Femur (tissue), 1 donor: ENCODE data around the gene GPNMB.
"Not testable (repeated sequence)": the region's sequence is repeated elsewhere in the genome, so short reads cannot be mapped to it uniquely, and the experiment has no call there.

Experiments
- DNase-seq: peaks from one replicate; pipeline ENCODE4 v3.0.0-alpha.2; 2017

GPNMB gene

GRCh38 chr7:23246555-23246954 lies at the start of gene GPNMB:
Gene GPNMB (plus strand): TSS chr7:23246775. CDS start chr7:23246858, 83 bp downstream.
- peak; percentile 55 for DNase-seq

- not testable (repeated sequence) for DNase-seq
Measured at GRCh38 chr7:23197745-23198144, 48.8 kb upstream of the GPNMB start.

GRCh38 chr7:23200331-23200730 lies 46.2 kb upstream of the GPNMB start:
- DNase-seq: no peak

GRCh38 chr7:23204241-23204640 lies 42.3 kb upstream of the GPNMB start:
- DNase-seq: no peak

- no peak for DNase-seq
Measured at GRCh38 chr7:23205577-23205908, 41.0 kb upstream of the GPNMB start.

DNA sequence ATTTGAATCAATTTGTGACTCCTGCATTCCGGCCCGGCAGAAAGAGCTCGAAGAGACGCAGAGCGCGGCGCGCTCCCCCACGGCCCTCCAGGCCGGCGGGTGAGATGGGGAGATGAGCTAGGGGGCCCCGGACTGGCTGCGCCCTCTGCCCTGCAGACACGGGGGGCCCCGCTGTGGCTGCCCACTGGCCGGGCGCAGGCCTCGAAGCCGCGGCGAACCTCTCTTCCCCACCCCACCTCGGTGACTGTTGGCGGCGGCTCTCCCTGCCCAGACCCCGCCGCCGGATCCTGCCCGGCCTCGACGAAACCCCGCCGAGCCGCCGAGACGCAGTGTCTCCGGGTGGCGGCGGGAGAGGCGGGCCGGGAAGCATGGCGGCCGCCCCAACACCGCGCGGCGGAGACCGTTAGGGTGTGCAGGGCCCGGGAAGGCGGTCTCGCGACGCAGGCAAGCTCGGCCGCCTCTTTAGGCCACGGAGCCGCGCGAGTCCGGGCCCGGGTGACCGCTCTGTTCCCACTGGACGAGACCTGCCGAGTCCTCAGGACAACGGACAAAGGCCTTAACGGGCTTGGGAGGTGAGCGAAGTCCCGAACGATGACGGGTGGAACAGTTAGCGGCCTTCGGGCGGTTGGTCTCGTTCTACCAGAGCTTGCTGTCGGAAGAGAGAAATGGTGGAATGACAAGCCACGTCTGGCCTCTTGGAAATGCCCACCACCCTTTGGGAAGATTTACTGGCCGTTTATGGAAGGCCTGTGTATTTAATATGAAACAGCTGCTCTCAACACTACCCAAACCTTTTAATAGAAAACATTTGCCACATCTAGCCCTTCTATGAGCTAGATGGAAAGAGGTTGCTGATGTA lies 40.4 kb upstream of the GPNMB start:
- peak; percentile 56 for DNase-seq

DNA sequence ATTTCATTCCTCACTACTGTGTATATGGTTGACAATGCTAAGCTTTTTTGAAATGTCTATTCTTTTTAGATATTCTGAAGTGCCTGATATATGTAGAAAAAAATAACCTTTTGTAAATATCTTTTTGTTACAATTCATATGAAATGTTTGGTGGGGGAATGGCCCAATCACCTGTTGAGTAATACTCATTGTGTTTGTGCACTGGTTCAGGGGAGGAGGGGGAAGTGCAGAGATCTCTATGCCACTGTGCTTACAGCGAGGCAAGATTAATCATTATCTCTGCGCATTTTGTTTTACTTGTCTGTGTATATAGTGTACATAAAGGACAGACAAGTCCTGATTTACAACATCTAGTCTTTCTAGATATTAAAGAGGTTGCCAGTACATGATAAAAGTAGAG lies 39.6 kb upstream of the GPNMB start:
- no peak for DNase-seq

- DNase-seq: no peak
Measured at GRCh38 chr7:23207884-23208283, 38.7 kb upstream of the GPNMB start.

DNA sequence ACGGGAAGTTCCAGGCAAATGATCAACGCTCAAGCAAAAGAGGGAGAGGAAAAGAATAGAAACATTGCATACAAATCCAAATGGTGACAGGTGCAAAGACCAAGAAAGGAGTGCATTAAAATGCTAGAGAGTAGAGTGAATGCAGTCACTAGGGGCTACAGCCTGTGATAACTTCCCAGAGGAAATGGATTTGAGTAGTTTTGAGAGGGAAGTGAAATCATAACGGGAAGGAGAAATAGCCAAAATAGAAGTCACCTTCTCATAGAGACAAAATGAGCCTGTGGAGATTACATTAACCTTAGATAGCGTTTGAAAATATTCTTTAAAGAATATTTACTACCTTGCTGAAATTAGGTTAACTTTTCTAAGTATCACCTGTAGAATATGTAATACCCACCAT lies 38.3 kb upstream of the GPNMB start:
- no peak for DNase-seq

- no peak for DNase-seq
Measured at GRCh38 chr7:23210506-23210905, 36.1 kb upstream of the GPNMB start.

- no peak for DNase-seq
Measured at GRCh38 chr7:23211589-23211988, 35.0 kb upstream of the GPNMB start.

GRCh38 chr7:23212395-23212794 lies 34.2 kb upstream of the GPNMB start:
- no peak for DNase-seq

DNA sequence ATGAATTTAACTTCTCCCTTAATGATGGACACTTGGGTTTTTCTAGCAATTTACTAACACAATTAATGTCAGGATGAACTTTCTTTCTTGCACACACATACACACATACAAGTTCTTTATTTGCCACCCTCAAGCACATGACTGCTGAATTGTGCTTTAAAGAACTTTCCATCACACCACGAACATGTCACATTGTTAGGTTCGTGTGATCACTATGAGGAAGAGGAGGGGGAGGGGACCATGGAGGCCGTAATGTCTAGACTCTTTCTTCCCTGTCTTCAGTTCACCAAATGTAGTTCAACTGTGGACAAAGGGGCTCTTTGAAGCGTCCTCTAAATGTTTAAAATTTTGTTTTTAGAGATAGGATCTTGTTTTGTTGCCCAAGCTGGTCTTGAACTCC lies 33.7 kb upstream of the GPNMB start:
- no peak for DNase-seq

DNA sequence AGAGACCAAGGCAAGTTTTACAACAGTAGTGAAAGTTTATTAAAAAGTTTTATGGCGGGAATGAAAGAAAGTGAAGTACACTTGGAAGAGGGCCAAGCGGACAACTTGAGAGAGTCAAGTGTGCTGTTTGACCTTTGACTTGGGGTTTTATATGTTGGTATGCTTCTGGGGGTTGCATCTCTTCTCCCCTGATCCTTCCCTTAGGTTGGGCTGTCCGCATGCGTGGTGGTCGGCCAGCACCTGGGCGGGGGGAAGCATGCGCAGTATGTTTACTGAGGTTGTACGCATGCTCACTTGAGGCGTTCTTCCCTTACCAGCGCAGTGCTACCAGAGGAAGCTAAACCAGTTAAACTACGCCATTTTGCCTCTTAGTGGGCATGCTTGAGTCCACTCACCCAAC lies 32.8 kb upstream of the GPNMB start:
- no peak for DNase-seq

DNA sequence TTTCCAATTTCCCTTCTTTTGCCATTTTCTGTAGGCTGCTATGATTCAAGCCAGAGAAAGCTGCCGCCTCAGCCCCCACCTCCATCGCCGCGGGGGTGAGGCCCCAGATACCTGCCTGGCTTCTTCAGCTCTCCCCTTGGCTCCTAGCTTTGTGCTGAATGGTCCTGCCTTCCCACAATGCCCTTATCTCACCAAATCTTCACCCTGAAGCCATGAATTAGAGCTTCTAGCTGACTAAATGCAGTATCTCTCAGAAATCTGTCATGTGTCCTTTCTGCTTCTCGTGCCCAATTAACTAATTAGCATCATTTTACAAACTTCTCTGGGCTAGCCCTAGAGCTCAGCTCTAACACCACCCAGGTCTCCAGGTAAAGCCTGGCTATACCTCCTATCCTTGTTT lies 32.2 kb upstream of the GPNMB start:
- no peak for DNase-seq

GRCh38 chr7:23214938-23215337 lies 31.6 kb upstream of the GPNMB start:
- DNase-seq: no peak

GRCh38 chr7:23216021-23216420 lies 30.6 kb upstream of the GPNMB start:
- no peak for DNase-seq

DNA sequence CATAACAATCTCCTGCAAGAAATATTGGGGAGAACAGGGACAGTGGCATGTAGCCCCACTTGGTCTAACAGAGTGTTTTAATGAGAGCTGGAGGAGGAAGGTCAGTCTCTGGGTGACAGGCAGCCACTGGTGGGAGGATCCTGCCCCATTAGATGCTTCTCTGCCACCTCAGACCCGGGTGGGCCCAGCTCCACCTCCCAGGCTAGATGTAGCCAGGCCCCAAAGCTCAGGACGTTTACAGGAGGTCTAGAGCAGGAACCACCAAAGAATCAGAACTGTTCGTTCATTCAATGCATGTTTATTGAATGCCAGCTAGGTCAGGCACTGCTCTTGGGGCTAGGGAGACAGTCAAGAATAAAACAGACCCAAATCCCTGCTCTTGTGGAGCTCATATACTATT lies 28.4 kb upstream of the GPNMB start:
- DNase-seq: no peak

DNA sequence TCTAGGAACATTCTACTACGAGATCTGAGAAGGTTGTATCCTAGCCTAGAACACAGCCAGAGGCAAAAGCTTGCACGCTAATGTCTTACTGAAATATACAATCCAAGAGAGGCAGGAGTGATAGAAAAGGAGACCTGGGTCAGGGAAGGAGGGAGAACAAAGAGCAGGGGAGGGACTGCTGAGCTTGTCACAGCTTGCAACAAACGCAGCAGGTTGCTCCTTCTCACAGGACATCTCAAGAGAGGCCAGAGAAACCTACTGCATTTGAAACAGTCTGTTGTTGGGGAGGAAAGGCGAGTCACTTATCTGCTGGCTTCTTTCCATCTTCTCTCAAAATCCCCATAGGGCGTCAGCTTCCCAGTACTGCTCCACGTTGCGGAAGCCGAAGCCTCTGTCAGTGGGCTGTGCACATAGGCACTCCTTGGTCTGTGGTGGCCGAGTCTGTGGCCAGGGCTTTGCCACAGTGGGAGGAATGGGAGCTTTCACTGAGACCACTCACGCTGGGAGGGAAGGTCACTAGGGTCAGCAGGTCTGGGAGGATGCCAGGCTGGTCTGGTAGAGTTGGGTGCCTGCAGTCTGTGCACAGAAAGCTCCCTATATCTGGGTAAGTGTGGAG lies 25.8 kb upstream of the GPNMB start:
- no peak for DNase-seq

DNA sequence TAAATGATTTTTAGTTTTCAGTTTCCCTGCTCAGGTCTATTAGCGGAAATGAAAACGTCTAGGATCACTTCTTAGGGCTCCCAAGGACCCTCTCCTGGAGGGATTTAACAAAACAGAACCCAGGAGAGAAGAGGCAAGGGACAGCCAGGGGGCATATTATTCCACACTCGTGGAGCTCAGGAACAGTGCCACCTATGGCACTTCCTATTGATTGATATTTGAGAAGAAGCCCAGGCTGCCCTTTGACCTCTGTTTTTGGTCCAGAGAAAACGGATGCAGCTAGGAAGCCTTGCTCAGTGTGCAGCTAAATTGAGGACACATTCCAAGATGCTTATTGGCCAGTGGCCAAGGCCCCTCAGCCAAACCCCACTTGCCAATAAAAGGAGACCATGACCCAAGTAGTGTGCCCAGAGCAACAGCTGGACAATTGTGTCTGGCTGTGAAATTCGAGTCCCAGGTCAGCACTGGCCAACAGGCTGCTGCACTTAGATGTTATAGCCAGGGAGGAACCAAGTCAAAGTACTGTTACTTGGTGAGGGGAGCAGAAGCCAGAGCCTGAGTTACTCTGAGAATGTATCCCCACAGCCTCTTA lies 24.0 kb upstream of the GPNMB start:
- DNase-seq: peak; percentile 49

DNA sequence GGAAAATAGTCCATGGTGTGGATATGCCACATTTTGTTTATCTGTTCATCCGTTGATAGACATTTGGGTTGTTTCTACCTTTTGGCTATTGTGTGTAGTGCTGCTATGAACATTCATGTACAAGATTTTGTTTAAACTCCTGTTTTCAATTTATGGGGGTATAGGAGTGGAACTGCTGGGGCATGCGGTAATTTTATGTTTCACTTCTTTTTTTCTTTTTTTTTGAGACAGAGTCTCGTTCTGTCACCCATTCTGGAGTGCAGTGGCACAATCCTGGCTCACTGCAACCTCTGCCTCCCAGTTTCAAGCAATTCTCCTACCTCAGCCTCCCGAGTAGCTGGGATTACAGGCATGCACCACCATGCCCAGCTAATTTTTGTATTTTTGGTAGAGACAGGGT lies 22.2 kb upstream of the GPNMB start:
- not testable (repeated sequence) for DNase-seq

DNA sequence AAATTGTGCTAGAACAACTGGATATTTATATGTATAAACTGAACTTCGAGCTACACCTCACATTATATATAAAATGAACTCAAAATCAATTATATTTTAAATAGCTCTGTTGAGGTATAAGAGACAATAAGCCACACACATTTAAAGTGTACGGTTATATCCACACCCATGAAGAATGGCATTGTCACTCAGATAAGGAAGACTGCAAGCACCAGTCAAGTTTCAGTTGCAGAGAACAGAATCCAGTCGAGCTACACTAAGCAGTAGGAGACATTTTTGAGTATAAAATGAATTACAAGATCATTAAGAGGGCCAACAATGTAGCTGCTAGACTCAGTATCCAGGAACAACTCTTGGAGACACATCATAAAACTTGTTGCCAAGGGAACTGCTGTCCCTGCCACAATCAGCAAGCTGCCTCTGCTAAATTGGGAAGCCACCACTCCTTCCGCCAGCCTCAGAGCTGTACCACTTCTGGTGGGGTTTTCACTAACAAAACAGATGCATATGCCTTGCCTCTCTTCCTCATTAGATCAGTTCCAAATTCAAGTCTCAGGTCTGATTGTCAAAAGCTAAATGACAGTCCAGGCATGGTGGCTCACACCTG lies 19.6 kb upstream of the GPNMB start:
- DNase-seq: no peak

DNA sequence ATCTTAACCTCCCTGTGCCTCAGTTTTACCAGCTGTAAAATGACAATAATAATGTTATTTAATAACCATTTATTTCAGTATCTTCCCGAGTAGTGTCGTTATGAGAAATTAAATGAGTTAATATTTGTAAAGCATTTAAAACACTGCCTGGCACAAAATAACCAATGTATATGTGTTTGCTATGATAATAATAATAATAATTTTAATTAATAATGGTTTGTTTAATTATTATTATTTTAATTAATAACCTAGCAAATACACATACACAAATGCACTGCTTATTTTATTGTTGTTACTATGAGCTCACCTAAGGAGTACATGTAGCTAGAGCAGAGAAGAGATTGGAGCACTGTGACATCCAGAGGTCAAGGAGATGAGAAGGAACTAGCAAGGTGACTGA lies 18.2 kb upstream of the GPNMB start:
- DNase-seq: no peak

- no peak for DNase-seq
Measured at GRCh38 chr7:23230641-23231101, 15.9 kb upstream of the GPNMB start.
